Small intestine (tissue), 7 donors: ENCODE measurements around the gene GGTA1. TPM values are rescaled to one million over a fixed set of nuclear protein-coding genes. Genes with fewer than 3 reads are reported as not detected.
"Not testable (repeated sequence)": the region's sequence is repeated elsewhere in the genome, so short reads cannot be mapped to it uniquely, and the experiment has no call there.

Experiments used
- DNase-seq, 2 donors: peaks; one replicate each; pipeline versions ENCODE4 v3.0.0 to v3.0.0-alpha.2; 2013
- FAIRE-seq: peaks from 2 replicates; lab custom pipeline; 2012; peaks lifted over from hg19 to GRCh38; lab: Jason Lieb, UNC
- H3K27ac ChIP-seq, 3 donors: one replicate each; pipeline ENCODE4 v1.5.1; 2013; ENCODE audit warnings: low read length in 2 of 3, mild to moderate bottlenecking in 2 of 3, control low read depth in 1 of 3, inconsistent platforms in 1 of 3, low read depth in 1 of 3, moderate library complexity in 1 of 3
- H3K27me3 ChIP-seq, 3 donors: one replicate each; pipeline ENCODE4 v1.6.1; 2013; ENCODE audit warnings: low read length in 3 of 3, inconsistent platforms in 1 of 3; ENCODE audit not compliant: control insufficient read depth in 3 of 3, insufficient read depth in 3 of 3
- H3K36me3 ChIP-seq, 3 donors: one replicate each; pipeline ENCODE4 v1.6.1; 2013; ENCODE audit warnings: low read length in 3 of 3, inconsistent platforms in 1 of 3, low read depth in 1 of 3, mild to moderate bottlenecking in 1 of 3, moderate library complexity in 1 of 3; ENCODE audit not compliant: control insufficient read depth in 3 of 3, insufficient read depth in 2 of 3
- H3K4me1 ChIP-seq, 3 donors: one replicate each; pipeline ENCODE4 v1.6.1; 2013; ENCODE audit warnings: low read length in 2 of 3, inconsistent platforms in 1 of 3, low read depth in 1 of 3, mild to moderate bottlenecking in 1 of 3, moderate library complexity in 1 of 3; ENCODE audit not compliant: control insufficient read depth in 3 of 3, insufficient read depth in 2 of 3
- H3K4me3 ChIP-seq, 3 donors: one replicate each; pipeline ENCODE4 v1.5.1; 2013; ENCODE audit warnings: low read length in 3 of 3, control low read depth in 1 of 3, inconsistent platforms in 1 of 3, low read depth in 1 of 3, mild to moderate bottlenecking in 1 of 3, moderate library complexity in 1 of 3
- H3K9me3 ChIP-seq, 2 donors: one replicate each; pipeline ENCODE4 v1.6.1; 2013; ENCODE audit warnings: low read depth in 1 of 2, low read length in 1 of 2; ENCODE audit not compliant: control insufficient read depth in 2 of 2, insufficient read depth in 1 of 2
- WGBS, 3 donors: extraction: QIAGEN DNeasy Blood & Tissue Kit; methylation state at CpG; one replicate each; pipeline ENCODE4 v1.1.7; 2013; 5-methylcytosine and 5-hydroxymethylcytosine counted together
- polyA plus RNA-seq, 4 donors: library from polyadenylated mRNA; stranded (reverse) in 3 of 4; unstranded in 1 of 4; fragments of 200-250 nt in 3 of 4; fragments of 120-200 nt in 1 of 4; gene quantifications; one replicate each; pipeline versions ENCODE4 v1.2.1 to v1.2.3, GENCODE V29; 2013
- donor health status: healthy with polysubstance abuse.
- donor health status: control.
- donor health status: control.
- donor health status: Bipolar disorder and iron deficiency.
- donor health status: healthy.

Gene GGTA1
- polyA plus RNA-seq, 4 donors: 0.67 to 11.3 (median 6.0) TPM

DNA sequence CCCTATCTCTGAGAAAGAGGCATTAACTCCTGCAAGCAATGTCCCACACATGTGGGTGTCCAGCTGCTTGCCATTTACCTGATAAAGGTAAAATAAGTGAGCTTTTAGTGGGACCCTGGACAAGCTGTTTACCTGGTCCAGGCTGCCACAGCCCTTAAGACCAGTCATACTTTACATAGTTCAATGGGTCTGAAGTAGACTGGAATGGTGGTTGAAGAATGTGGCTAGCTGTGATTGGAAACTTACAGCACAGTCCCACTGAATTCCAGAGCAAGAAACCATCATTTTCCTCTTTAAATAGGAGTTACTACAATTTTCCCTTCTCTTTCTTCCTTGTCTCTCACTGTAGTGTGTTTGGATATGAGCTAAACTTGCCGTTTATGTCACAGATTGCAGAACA, 60.6 kb downstream of the GGTA1 start:
- FAIRE-seq (no peak), DNase-seq (no peak)
- 17 to 44% (median 21%) methylated on average over 1 of the region's 1 CpG for WGBS, 3 donors
- no peaks in the 10 kb centered on the region for H3K4me1 ChIP-seq
- peaks cover 0 to 3% (median 0%) of the 10 kb centered on the region in 3 donors for H3K27me3 ChIP-seq
- no peak overlapping the region for H3K27ac ChIP-seq
- H3K36me3 ChIP-seq: no peaks in the 10 kb centered on the region
- H3K9me3 ChIP-seq: no peaks in the 10 kb centered on the region
- no peak overlapping the region for H3K4me3 ChIP-seq

- Histone ChIP-seq H3K9me3 (no peaks in the 10 kb centered on the region), H3K4me1 (no peaks in the 10 kb centered on the region), H3K27ac (no peak overlapping the region), H3K27me3 (peaks cover 0 to 3% (median 0%) of the 10 kb centered on the region in 3 donors), H3K4me3 (no peak overlapping the region), H3K36me3 (no peaks in the 10 kb centered on the region)
- WGBS, 3 donors: 84 to 93% (median 90%) methylated on average over 3 of the region's 3 CpGs
- DNase-seq: no peak
- FAIRE-seq: no peak
These were observed 61.8 kb downstream of the GGTA1 start for GRCh38 chr9:121437891-121438290.

- H3K9me3 ChIP-seq, DNase-seq, H3K4me1 ChIP-seq, H3K27me3 ChIP-seq, H3K27ac ChIP-seq, H3K4me3 ChIP-seq, FAIRE-seq, H3K36me3 ChIP-seq: not testable (repeated sequence)
- WGBS, 3 donors: 84 to 97% (median 97%) methylated on average over 3 of the region's 3 CpGs
These were observed 62.6 kb downstream of the GGTA1 start for GRCh38 chr9:121437046-121437445.

DNA sequence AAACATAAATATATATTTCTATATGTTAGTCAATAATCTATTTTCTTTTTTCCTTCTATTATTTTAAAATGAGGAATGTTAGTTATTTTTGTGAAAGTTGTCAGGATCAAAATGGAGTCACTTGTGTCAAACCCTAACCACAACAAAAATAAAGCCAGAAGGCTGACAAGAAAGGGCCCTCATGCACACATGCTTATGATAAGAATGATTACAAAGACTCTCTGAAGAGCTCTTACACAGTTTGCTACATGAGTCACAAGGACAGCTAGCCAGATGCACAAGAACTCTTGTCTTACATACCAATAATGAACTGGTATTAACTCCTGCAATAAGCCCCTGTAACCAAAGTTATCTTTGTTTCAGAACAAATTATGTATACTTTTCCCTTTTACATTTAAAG, 64.7 kb downstream of the GGTA1 start:
- Histone ChIP-seq H3K36me3 (no peaks in the 10 kb centered on the region), H3K9me3 (no peaks in the 10 kb centered on the region), H3K27me3 (peaks cover 0 to 3% (median 0%) of the 10 kb centered on the region in 3 donors), H3K4me1 (no peaks in the 10 kb centered on the region), H3K27ac (no peak overlapping the region), H3K4me3 (no peak overlapping the region)
- FAIRE-seq (no peak), DNase-seq (no peak)

DNA sequence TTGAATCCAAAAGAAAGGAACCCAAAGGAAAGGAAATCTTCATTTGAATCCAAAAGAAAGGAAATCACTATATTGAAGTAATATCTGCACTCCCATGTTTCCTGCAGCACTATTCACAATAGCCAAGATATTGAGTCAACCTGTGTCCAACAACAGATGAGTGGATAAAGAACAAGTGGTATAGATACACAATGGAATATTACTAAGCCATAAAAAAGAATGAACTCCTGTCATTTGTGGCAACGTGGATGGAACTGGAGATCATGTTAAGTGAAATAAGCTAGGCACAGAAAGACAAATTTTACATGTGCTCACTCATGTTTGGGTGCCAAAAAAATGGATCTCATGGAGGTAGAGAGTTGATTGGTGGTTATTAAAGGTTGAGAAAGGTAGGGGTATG, 71.7 kb downstream of the GGTA1 start:
- WGBS, 3 donors: 33 to 82% (median 37%) methylated on average over 1 of the region's 1 CpG
- Histone ChIP-seq H3K27ac (no peak overlapping the region), H3K27me3 (no peaks in the 10 kb centered on the region), H3K4me3 (no peak overlapping the region), H3K36me3 (no peaks in the 10 kb centered on the region), H3K4me1 (no peaks in the 10 kb centered on the region), H3K9me3 (peaks cover 0 to 2% of the 10 kb centered on the region in 2 donors)
- no peak for FAIRE-seq
- DNase-seq: no peak

GRCh38 chr9:121424024-121424432, 75.6 kb downstream of the GGTA1 start:
- peaks cover 0 to 4% of the 10 kb centered on the region in 2 donors for H3K9me3 ChIP-seq
- H3K36me3 ChIP-seq: no peaks in the 10 kb centered on the region
- no peaks in the 10 kb centered on the region for H3K27me3 ChIP-seq
- DNase-seq (no peak), FAIRE-seq (no peak)
- H3K4me1 ChIP-seq: no peaks in the 10 kb centered on the region
- H3K27ac ChIP-seq: no peak overlapping the region
- 79 to 89% (median 81%) methylated on average over 1 of the region's 1 CpG for WGBS, 3 donors
- no peak overlapping the region for H3K4me3 ChIP-seq

- Histone ChIP-seq H3K9me3 (no peaks in the 10 kb centered on the region), H3K4me3 (no peak overlapping the region), H3K27me3 (no peaks in the 10 kb centered on the region), H3K27ac (no peak overlapping the region), H3K36me3 (no peaks in the 10 kb centered on the region), H3K4me1 (no peaks in the 10 kb centered on the region)
- FAIRE-seq (no peak), DNase-seq (no peak)
- 69 to 77% (median 74%) methylated on average over 3 of the region's 3 CpGs for WGBS, 3 donors
These were observed 87.7 kb downstream of the GGTA1 start for GRCh38 chr9:121411993-121412392.

- WGBS, 3 donors: 45 to 92% (median 73%) methylated on average over 1 of the region's 1 CpG
These were observed 93.7 kb downstream of the GGTA1 start for GRCh38 chr9:121405899-121406298.

More at GRCh38 chr9:121405899-121406298, 93.7 kb downstream of the GGTA1 start:
- no peaks in the 10 kb centered on the region for H3K9me3 ChIP-seq
- H3K4me1 ChIP-seq: no peaks in the 10 kb centered on the region
- no peak overlapping the region for H3K4me3 ChIP-seq
- H3K27ac ChIP-seq: no peak overlapping the region
- no peaks in the 10 kb centered on the region for H3K27me3 ChIP-seq
- no peak for FAIRE-seq
- no peak for DNase-seq
- no peaks in the 10 kb centered on the region for H3K36me3 ChIP-seq
